HG03432 (cell line): ENCODE measurements around the gene SOX18.

Experiments
- ATAC-seq: cut with Tn5 transposase; IDR thresholded peaks from one replicate; pipeline ENCODE4 v1.9.1; 2021; ENCODE audit warnings: mild to moderate bottlenecking, moderate library complexity; ENCODE audit not compliant: unreplicated experiment

Gene SOX18

DNA sequence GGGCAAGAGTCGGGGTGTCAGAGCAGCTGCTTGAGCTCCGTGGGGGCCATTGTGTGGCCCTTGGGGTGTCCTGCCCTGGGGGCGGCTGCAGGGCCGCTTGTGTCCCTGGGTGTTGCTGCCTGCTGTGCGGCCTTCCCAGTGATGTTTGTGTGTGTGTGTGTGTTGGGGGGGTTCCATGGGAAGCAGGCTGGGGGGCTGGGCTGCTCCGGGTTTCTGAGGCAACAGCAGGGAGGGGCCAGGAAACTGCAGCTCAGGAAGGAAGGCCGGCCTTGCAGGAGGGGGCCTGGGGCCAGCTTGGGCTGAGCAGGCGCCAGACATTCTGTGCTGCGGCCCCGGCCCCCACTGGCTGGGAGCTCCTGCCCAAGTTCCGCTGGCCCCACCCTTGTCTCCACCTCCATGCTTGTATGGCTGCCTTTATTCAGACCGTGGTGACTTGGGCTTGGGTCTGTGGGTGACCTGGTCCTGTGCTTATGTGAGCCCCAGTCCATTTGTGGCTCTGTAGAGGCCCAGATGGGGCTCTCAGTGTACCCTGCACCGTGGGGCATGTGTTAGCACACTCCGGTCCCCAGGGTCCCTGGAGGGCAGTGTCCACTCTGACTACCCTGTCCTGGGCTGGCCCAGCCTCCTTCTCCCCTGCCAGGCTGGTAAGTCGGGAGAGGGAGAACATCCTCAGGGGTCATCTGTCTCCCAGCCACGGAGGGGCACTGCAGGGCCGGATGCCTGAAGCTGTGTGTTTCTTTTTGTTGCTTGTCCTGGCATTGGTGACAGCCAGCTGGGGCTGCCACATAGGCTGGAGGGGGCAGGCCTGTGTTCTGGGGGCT lies 4.6 kb upstream of the SOX18 start:
- ATAC-seq, result no peak

DNA sequence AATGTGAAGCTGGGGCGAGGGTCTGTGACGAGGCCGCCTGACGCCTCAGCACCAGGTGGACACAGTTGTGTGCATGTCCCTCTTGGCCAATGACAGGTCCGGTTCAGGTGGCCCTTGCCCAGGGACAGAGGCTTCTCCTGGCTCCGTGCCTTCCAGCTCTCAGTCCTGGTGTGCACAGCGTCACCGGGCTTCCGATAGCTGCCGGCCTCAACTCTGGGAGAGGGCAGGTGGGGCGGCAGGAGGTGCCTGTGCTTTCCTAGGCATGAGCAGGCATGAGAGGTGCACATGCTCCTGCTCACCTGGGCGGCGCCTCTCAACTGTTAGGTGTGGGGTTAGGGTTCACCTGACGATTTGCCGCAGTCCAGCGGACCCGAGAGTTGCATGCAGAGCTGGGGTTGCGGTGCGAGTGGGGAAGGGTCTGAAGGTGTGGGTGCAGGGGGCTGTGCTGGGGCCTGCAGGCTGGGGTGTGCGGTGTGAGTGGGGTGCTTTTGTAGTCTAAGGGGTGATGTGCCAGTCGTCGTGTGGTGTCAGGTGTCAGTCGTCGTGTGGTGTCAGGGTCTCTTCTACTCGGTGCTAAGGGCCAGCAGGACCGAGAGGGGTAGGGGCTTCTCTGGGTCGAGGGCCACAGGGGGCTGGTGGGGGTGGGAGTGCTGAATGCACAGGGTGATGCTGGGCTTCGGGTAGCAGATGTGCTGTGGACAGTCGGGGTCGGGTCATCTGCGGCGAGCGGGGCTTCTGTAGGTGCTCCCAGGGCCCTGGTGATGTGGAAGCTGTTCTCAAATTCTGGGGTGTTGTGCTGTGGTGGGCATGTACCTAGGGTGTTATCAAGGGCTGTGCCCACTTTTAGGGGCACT lies 3.8 kb upstream of the SOX18 start:
- no peak for ATAC-seq

DNA sequence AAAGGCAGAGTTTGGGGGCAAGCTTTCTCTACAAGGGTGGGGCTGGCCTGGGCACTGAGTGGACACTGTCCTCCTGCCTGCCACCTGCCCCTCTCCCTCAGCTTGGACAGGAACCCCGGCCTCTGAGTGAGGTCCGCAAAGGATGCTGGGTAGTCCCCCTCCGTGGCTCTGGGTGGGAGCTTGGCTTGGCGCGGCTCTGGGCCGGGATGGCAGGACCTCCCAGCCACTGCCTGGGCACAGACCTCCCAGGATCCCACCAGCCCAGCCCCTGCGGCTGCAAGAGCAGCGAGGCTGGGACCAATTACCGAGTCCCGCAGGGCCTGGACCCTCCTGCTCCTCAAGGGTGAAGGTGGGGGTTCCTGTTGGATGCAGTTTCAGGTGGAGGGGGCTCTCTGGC lies 2.9 kb upstream of the SOX18 start:
- ATAC-seq, result no peak

DNA sequence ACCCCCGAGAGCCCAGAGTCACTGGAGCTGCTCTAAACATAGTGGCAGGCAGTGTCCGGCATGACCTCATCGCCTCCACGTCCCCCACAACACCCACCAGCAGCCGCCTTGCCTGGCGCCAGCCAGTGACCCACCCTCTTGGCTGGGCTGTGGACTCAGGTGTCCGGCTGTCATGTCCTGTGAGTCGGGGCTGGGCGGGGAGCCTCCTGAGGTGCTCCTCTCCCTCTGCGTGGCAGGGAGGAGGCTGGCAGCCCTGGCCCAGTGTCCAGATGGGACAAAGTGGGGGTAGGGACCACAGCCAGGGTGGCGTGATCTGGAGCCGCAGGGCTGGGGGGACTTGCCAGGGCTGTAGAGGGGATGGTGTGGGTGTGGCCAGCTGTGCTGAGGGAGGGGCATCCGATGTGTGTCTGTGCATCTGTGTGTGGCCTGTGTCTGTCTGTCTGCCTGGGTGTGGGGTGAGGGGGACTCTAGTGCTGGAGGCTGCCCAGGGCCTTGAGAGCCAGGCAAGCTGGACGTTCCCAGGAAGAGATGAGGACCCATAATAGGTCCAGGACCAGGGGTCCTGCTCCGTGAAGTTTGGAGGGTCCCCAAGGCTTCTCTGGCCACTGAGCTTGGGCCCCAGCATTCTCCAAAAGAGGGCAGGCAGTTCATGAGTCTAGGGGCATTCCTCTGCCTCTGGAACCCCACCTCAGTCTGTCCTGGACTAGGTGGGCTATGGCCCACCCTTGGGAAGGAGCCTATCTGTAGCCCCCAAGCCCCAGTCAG lies 2.3 kb upstream of the SOX18 start:
- ATAC-seq, result no peak

DNA sequence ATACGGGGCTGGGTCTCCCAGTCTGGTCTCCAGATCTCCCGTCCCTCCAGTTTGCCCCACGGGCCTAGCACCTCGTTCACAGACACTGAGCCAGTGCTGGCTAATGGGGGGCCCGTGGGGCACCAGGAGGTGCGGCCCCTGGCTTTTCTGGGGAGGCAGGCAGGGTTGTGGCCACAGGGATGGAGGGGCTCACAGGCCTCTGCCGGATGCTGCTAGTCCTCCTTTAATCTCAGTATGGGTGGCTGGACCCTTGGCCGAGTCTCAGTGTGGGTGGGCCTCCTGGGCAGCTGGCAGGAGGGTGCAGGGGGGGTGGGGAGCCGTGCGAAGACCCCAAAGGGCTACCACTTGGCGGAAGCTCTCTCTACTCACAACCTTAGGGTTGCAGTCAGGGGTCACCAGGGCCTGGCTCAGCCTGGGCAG lies 1.6 kb upstream of the SOX18 start:
- no peak for ATAC-seq

DNA sequence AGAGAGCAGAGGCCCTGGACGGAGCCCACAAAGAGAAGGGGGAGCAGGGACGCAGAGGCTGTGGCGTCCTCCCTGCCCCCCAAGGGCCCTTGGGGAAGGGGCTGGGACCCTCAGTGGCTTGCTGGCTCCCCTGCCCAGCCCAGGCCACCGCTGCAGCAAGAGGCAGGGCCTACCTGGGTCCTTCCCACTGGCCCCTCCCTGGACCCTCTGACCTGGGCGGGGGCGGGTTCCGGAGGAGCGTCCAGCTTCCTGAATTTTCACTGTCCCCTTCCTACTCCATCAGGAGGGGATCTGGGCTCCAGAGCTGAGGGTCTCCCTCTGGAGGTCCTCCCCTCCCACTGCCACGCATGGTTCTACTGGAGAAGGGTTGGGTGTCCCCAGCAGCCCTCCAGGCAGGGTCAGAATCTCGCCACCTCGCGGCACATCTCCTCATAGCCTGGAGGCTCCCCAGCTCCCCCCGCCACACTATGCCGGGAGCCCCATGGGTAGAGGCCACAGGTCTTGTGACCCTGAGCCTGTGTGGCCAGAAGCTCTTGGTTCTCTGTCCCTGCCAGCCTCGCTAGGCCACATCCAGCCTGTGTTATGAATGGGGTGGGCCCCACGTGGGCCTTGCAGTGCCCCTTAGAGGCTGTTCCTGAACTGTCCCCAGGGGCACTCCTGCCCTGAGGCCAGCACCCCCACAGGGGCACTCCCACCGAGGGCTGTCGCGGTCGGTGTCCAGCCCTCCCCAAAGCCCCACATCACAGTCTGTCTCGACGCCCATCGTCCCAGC lies 1.0 kb upstream of the SOX18 start:
- ATAC-seq, result no peak

DNA sequence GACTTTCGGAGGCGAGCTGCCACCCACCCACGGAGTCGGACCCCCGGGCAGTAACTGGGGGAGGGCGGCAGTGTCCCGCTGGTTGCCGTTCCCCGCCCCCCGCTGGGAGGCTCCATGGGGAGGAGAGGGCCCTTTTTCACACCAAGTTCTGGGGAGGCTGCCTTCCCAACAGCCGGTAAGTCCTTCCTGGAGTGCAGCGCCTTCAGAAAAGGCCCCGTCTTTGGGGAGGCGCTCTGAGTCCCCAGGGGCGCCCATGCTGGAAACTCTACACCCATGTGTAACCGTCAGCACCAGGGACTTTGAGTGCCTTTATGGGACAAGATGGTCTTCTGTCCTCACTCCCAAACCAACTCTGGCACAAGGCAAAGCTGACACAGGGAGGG lies 430 bp upstream of the SOX18 start:
- ATAC-seq, result no peak

DNA sequence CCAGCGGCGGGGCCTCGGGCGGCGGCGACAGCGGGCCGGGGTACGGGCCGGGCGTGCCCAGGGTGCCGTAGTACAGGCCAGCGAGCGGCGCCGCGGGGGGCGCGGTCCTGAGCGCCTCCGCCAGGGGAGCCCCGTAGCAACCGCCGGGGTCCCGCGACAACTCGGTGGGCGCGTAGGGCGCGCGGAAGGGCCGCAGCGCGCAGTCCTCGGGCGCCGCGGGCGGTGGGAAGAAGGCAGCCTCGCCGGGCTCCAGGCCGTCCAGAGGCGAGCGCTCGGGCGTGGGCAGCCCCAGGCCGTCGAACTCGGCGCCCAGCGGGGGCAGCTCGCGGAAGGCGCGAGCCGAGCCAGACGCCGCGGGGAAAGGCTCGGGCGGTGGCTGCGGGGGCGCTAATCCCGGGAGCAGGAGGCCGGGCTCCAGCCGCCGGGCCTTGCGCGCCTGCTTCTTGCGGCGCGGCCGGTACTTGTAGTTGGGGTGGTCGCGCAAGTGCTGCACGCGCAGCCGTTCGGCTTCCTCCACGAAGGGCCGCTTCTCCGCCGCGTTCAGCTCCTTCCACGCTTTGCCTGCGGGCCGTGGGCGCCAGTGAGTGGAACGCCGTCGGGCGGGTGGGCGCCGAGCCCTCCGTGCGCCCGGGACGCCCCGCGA lies 916 bp downstream of the SOX18 start:
- ATAC-seq, result no peak

DNA sequence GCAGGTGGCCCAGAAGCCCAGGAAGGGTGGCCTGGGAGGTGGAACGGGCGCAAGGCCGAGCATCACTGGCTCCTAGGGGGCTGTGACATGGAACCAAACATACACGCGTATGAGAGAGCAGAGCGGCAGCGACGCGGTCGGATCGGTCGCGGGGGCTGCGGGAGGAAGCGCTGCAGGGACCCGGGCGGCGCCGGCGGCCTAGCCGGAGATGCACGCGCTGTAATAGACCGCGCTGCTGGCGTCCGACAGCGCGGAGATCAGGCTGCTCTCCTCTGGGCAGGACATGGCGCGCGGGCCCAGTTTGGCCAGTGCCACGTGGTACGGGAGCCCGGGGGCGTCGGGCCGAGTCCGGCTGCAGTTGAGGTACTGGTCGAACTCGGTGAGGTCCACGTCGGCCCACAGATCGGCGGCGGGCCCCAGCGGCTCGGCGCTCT lies 1.5 kb downstream of the SOX18 start:
- no peak for ATAC-seq

DNA sequence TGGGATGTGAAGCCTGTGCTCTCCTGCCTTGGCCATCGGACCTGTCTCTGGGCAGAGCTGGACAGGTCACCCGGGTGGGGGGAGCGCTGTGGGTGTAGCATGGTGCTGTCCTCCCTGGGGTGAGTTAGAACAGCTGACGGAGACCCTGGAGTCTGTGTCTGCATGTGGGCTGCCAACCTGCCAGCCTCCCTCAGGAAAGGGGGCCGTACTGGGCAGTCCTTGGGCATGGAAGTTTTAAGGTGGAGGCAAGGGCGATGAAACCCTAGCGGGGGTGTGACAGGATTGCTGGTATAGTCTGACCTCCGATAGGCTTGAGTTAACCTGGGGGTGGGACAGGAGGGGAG lies 2.4 kb downstream of the SOX18 start:
- ATAC-seq, result no peak

DNA sequence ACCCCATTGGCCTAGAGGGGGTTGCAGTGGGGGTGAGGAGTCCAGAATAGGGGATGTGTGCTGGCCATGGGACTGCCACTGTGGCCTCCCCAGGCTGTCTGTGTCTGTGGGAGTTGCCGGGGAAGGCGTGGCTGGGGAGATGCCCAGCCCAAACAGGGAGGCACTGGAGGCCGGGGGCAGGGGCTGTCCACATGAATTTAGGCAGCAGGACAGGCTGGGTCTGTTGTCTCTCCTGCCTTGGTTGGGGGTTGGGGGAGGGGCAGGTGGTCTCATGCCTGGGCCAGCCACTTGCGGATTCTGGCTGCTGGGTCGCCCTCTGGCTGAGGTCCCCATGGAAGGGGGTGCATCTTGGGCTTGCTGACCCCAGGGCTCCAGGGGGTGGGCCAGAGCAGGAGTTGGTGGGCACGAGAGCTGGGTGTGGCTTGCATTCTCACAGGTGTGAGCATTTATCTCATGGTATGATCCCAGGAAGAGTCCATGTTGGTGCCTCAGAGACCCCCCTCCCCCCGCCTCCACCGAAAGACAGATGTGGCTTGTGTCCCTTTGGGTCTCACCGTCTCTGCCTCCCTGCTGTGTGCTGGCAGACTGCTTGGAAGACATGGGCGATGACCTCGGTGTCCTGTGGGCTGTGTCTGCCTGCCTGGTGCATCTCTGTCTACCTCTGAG lies 4.0 kb downstream of the SOX18 start:
- no peak for ATAC-seq

DNA sequence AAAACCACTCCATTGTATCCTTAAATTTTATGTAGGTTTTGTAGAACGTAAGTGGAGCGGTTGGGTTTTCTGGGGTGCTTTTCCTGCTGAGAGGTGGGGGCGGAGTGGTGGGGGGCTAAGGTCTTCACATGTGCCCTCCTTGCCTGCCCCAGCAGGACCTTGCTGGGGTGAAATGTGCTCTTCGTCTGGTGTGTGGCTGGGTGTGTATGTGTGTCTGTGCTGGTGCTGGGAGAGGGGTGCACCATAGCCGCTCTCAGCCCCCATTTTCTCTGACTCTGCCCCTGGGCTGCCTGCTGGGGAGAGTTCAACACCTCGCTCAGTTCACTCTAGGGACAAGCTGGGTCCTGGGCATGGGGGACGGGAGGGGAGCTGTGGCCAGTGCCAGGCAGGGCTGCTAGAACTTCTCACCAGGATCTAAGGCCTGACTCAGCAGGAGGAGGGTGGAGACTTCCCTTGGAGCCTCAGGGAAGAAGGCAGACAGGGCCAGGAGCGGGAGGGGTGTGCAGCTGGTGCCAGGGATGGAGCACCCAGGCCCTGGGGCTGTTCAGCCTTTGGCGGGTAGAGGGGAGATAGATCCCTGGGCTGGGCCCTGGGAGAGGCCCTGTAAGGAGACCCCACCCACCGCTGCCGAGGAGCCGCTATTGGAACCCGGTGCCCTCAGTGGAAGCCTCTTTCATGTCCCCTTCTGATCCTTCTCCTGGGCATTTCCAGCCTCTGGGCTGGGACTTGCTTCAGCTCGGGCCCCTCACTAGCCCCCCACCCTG lies 4.8 kb downstream of the SOX18 start:
- ATAC-seq, result no peak

DNA sequence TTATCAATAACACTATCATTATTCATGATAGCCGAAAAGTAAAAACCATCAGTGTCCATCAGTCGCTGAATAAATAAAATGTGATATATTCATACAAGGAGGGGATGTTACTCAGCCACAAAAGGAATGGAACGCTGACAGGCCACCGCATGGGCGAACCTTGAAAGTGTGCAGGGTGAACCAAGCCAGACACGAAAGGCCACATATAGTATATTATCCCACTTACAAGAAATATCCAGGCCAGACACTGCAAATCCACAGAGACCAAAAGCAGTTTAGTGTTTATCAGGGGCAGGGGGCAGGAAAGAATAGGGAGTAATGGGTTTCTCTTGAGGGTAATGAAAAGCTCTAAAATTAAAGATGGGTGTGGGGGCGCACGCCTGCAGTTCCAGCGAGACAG lies 5.7 kb downstream of the SOX18 start:
- no peak for ATAC-seq

DNA sequence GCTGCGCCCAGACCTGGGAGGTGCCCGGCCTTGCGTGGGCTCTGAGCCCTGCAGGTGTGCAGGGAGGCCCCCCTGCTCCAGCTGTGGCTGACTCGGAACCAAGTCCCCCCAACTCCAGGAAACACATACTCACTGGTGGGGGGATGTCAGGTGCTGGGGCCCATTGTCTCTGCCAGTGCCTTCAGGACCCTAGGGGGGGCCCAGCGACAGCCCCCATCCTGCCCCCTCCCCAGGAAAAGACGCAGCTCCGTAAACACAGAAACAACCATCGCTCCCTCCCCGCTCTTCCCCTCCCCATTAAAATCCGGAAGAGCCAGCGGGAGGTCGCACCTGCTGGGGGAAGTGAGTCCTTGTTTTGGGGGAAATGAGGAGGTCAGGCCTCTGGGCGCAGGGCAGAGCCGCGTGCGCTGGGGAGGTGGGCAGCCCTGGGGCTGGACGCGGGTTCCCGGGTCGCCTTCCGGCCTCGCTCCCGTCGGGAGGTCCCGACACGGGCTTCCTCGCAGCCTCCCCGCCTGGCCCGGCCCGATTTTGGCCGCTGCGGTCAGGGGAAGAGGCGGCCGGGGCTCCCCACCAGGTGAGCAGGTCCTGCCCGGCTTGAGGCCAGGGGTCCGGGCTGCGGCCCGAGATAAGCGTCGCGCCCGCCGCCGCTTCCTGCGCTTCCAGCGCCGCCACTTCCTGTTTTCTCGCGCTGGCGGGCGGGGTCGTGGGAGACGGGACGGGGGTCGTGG lies 7.2 kb downstream of the SOX18 start:
- no peak for ATAC-seq

DNA sequence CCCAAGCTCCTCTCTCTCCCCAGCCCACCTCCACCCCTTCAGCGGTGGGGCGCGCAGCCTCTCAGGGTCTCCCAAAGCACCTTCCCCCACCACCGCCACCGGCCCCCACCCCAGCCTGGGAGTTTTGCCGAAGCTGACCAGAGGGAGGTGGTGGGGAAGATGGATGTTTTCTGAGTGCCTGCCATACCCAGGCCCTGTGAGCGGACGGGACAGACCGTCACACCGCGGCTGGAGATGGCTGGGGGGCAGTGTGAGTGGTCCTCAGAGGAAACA lies 7.7 kb downstream of the SOX18 start:
- no peak for ATAC-seq

DNA sequence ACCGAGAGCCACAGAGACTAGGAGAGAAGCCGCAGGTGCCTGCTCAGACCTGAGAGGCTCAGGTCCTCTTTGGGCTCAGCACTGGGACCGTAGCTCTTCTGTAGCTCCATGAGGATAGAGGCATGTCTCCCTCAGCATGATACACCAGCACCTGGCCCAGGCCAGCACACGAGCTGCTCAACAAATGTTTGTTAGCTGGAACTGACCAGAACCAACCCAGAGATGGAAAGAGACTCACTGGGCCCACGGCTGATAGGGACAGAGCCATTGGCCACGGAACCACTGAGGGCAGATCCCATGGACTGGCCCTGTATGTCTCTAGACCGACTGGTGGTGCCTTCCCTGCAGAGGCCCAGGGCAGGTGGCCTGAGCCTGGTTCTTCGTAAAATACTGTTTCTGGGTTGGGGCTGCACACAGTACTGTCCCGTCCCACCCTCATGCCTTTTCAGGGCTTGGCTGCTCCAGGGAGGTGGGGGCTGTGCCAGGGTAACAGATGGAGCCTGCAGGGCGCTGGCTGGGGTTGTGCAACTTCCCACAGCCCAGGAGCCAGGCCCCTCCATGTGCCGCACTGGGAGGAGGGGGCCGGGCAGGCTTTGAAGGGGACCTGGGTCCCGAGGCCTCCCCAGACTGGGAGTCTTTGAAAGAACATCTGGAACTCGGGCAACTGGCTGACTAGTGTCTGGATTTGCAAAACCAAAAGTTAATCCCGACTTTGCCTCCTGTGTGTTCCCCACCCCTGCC lies 8.2 kb downstream of the SOX18 start:
- no peak for ATAC-seq

DNA sequence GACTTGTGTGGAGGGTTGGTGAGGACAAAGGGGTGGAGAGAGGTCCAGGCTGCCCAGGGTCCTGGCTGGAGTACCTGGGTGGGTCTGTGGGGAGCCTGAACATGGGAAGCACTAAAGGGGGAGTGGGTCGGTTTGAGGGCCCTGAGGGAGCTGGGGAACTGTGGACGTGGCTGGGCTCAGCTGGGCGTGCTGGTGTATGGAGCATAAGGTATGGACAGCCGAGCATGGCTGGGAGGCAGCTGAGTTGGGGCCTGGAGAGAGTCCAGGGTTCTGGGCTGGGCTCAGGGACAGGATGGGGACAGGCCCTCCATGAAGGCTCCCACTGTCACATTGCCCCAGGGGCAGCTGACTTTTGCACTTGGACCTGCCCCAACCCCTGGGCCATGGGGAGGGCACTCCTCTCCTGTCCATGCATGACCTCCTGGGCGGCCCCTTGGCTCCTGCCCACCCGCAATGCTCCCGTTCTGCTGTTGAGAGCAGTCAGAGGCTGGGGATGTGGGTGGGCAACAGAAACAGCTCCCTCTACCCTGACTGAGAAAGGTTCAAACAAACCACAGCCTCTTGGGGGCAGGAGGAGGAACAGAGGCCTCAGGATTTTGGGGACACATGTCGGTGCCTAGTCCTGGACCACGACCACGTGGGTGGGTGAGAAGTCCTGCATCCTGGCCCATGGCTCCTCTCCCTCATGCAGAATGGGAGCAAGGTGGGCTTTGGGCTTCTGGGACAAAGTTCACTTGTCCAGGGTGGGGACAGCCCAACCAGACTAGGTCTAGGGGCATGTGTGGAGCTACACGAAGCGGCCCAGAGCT lies 9.0 kb downstream of the SOX18 start:
- no peak for ATAC-seq
